BLaER1 treated with 17β-estradiol and CSF1 and Interleukin-3, amounts not matched to agents 10 nM and 100 nM (cell line): ENCODE data around the gene SKI.

Experiments
- H3K27ac ChIP-seq, 11 experiments: shearing (Covaris generic); formaldehyde crosslinking; 2 replicates each; pipeline ENCODE4 v1.8.1; 2022
- H3K27me3 ChIP-seq, 11 experiments: shearing (Covaris generic); formaldehyde crosslinking; 2 replicates each; pipeline ENCODE4 v1.8.1; 2022
- H3K36me3 ChIP-seq, 11 experiments: shearing (Covaris generic); formaldehyde crosslinking; 2 replicates each; pipeline ENCODE4 v1.8.1; 2022
- H3K4me1 ChIP-seq, 10 experiments: shearing (Covaris generic); formaldehyde crosslinking; 2 replicates each; pipeline ENCODE4 v1.8.1; 2022
- H3K4me2 ChIP-seq, 11 experiments: shearing (Covaris generic); formaldehyde crosslinking; 2 replicates each; pipeline ENCODE4 v1.8.1; 2022
- H3K4me3 ChIP-seq, 10 experiments: shearing (Covaris generic); formaldehyde crosslinking; 2 replicates each; pipeline ENCODE4 v1.8.1; 2022
- H3K9ac ChIP-seq, 11 experiments: shearing (Covaris generic); formaldehyde crosslinking; 2 replicates each; pipeline ENCODE4 v1.8.1; 2022
- H3K9me3 ChIP-seq, 11 experiments: shearing (Covaris generic); formaldehyde crosslinking; replicated peaks in 1 of 11; 2 replicates each; pipeline ENCODE4 v1.8.1; 2022
- H4K20me1 ChIP-seq, 11 experiments: shearing (Covaris generic); formaldehyde crosslinking; 2 replicates each; pipeline ENCODE4 v1.8.1; 2022
- Cebpa-rat ChIP-seq, 11 experiments: shearing (Covaris generic); IDR thresholded peaks; 2 replicates each; pipeline ENCODE4 v1.8.1; 2022

SKI gene

DNA sequence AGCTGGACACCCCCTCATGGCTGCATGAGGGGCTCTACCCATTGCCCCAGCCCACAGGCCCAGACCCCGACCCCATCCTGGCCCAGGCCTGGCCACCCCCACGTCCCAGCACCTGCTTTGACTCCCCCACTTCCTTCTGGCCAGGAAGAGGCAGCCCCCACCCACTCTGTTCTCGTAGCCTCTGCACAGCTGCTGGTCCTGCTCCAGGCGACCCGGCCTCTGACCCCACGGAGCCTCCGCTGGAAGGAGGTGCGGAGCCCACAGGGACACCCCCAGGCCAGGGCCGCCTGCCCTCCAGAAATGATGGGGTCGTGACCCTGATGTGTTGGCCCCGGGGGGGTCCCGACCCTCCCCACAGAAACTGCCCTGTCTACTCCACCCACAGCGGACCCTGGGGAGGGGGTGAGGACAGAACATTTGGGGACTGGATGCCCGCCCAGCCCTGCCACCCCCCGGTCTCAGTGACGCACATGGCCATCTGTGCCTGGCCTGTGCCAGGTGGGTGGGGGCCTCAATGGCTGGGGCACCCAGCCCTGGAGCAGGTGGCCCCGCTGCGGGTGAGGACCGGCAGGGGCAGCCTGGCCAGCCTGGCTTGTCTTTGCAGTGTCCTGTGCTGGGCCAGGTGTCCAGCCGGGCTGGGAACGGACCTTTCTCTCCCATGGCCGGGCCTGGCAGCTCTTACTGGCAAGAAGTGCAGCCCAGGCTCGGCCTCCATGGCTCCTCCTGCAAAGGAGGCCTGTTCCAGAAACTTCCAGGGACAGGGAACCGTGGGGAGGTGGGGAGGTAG lies 84.6 kb downstream of the SKI start:
- Histone ChIP-seq H3K9me3 (no peaks in the 10 kb centered on the region), H3K4me2 (peak overlapping the region; percentile 77 to 97 (median 88)), H3K36me3 (peaks cover 4 to 26% (median 15%) of the 10 kb centered on the region in 11 experiments; a peak in 20 of 22 replicates), H3K4me1 (peaks cover 57 to 85% (median 78%) of the 10 kb centered on the region in 10 experiments), H3K27ac (peak overlapping the region in 3 of 11 experiments; percentile 14 to 68 (median 20); a peak in 5 of 22 replicates), H4K20me1 (peaks cover 13 to 61% (median 36%) of the 10 kb centered on the region in 11 experiments; a peak in 21 of 22 replicates), H3K4me3 (no peak overlapping the region), H3K27me3 (peaks cover 0 to 15% (median 2%) of the 10 kb centered on the region in 11 experiments; a peak in 13 of 22 replicates), H3K9ac (peak overlapping the region in 9 of 11 experiments; percentile 3 to 59 (median 33); a peak in 8 of 22 replicates)
- TF ChIP-seq Cebpa-rat (IDR thresholded peaks at IDR 0.05), result no peak

DNA sequence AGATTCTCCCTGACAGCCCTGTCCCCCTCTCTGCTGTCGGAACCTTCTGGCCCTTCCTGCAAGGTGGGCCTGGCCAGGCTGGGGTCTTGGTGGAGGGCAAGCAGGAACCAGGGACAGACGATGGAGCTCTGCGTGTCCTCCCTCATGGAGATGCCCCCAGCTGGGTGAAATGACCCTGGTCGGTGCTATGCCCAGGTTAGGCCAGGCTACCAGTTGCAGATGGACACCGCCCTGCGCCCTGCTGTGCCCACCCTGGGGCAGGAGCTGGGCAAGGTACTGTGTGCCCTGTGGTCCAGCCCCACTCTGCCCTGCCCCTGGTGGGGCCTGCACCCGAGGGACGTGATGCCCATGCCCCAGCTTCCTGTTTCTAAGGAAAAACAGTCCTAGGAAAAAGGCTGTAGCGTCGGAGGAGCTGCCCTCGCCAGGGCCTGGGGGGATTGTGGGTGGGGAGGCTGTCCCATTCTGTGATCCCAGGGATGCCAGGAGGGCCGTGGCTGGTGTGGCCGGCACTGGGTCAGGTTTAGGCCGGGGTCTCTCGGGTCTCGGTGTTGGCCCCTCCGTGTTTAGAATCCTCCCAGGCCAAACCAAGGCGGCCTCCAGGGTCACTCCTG lies 85.6 kb downstream of the SKI start:
- peak overlapping the region in 7 of 10 experiments; percentile 33 to 64 (median 49); a peak in 11 of 20 replicates for H3K4me3 ChIP-seq
- no peaks in the 10 kb centered on the region for H3K9me3 ChIP-seq
- peak overlapping the region; percentile 77 to 97 (median 88) for H3K4me2 ChIP-seq
- H3K4me1 ChIP-seq, result peaks cover 63 to 85% (median 80%) of the 10 kb centered on the region in 10 experiments
- H3K36me3 ChIP-seq, result peaks cover 2 to 15% (median 5%) of the 10 kb centered on the region in 11 experiments; a peak in 19 of 22 replicates
- no peak for TF ChIP-seq Cebpa-rat (IDR thresholded peaks at IDR 0.05)
- H3K27ac ChIP-seq, result peak overlapping the region in 10 of 11 experiments; percentile 18 to 82 (median 68); a peak in 14 of 22 replicates
- peaks cover 5 to 61% (median 31%) of the 10 kb centered on the region in 11 experiments; a peak in 21 of 22 replicates for H4K20me1 ChIP-seq
- peaks cover 9 to 25% (median 12%) of the 10 kb centered on the region in 11 experiments; a peak in 21 of 22 replicates for H3K27me3 ChIP-seq
- H3K9ac ChIP-seq, result peak overlapping the region; percentile 41 to 80 (median 66); a peak in 17 of 22 replicates

GRCh38 chr1:2314273-2314802 lies 86.2 kb downstream of the SKI start:
- H3K4me3 ChIP-seq, result peak overlapping the region in 8 of 10 experiments; percentile 33 to 64 (median 48); a peak in 15 of 20 replicates
- H3K9me3 ChIP-seq, result no peaks in the 10 kb centered on the region
- H3K27me3 ChIP-seq, result peaks cover 15 to 30% (median 18%) of the 10 kb centered on the region in 11 experiments
- TF ChIP-seq Cebpa-rat (IDR thresholded peaks at IDR 0.05), result no peak
- peak overlapping the region; percentile 77 to 97 (median 88) for H3K4me2 ChIP-seq
- H3K4me1 ChIP-seq, result peaks cover 69 to 88% (median 84%) of the 10 kb centered on the region in 10 experiments
- peaks cover 0 to 10% (median 0%) of the 10 kb centered on the region in 11 experiments; a peak in 4 of 22 replicates for H3K36me3 ChIP-seq
- peaks cover 0 to 61% (median 30%) of the 10 kb centered on the region in 11 experiments; a peak in 18 of 22 replicates for H4K20me1 ChIP-seq
- peak overlapping the region; percentile 41 to 80 (median 66); a peak in 19 of 22 replicates for H3K9ac ChIP-seq
- peak overlapping the region; percentile 18 to 82 (median 67); a peak in 18 of 22 replicates for H3K27ac ChIP-seq

DNA sequence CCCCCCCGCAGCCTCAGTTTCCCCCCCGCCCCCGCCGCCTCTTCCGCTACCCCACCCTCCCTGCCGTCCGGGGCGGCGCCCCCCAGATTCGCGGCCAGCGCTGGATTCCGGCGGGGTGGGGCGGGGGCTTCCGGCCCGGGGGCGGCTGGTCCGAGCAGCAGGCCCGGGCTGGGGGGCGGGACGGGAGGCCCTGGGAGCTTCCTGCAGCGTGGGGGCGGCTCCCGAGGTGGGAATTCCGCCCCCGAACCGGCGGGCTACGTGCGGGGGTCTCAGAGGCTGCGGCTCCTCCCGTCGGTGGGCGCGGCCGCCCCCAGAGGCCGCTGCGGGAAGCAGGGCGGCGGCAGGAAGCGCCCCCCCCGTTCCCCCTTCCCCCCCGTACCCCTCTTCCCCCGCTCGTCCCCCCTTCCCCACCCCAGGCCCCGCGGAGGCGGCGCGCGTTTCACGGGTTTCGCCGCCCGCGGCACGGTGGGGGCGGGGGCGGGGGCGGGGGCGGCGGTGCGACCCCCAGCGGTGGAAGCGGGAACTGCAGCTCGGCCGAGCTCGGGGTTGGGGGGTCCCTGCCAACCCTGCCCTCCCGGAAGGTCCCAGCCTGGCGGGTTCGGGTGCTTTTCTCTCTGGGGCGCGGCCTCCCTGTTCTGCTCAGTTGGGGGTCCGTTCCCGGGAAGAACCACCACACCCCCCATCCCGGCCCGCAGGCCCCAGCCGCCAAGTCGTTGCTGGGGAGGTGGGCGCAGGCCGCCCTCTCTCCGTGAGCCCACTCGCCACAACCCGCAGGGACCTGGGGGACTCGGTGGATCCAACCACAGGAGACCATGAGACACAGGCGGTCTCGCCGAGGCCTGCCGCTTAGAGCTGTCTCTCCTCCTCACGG lies 86.9 kb downstream of the SKI start:
- H3K4me3 ChIP-seq, result peak overlapping the region; percentile 27 to 68 (median 54); a peak in 19 of 20 replicates
- H3K36me3 ChIP-seq, result peaks cover 0 to 8% (median 0%) of the 10 kb centered on the region in 11 experiments; a peak in 4 of 22 replicates
- peak overlapping the region; percentile 94 to 99 (median 96) for H3K4me2 ChIP-seq
- H3K9me3 ChIP-seq, result no peaks in the 10 kb centered on the region
- H3K4me1 ChIP-seq, result peaks cover 71 to 90% (median 87%) of the 10 kb centered on the region in 10 experiments
- H4K20me1 ChIP-seq, result peaks cover 0 to 61% (median 31%) of the 10 kb centered on the region in 11 experiments; a peak in 18 of 22 replicates
- peaks cover 20 to 36% (median 24%) of the 10 kb centered on the region in 11 experiments for H3K27me3 ChIP-seq
- TF ChIP-seq Cebpa-rat (IDR thresholded peaks at IDR 0.05), result no peak
- H3K9ac ChIP-seq, result peak overlapping the region; percentile 60 to 80 (median 78)
- H3K27ac ChIP-seq, result peak overlapping the region; percentile 63 to 82 (median 73); a peak in 21 of 22 replicates

GRCh38 chr1:2315674-2316450 lies 87.7 kb downstream of the SKI start:
- H3K9ac ChIP-seq, result peak overlapping the region; percentile 60 to 80 (median 78)
- no peaks in the 10 kb centered on the region for H3K9me3 ChIP-seq
- H3K36me3 ChIP-seq, result no peaks in the 10 kb centered on the region
- H3K4me2 ChIP-seq, result peak overlapping the region; percentile 79 to 99 (median 96)
- TF ChIP-seq Cebpa-rat (IDR thresholded peaks at IDR 0.05), result no peak
- H4K20me1 ChIP-seq, result peaks cover 0 to 58% (median 23%) of the 10 kb centered on the region in 11 experiments; a peak in 17 of 22 replicates
- H3K4me3 ChIP-seq, result peak overlapping the region in 9 of 10 experiments; percentile 26 to 68 (median 53); a peak in 16 of 20 replicates
- peaks cover 28 to 44% (median 32%) of the 10 kb centered on the region in 11 experiments for H3K27me3 ChIP-seq
- peak overlapping the region; percentile 63 to 81 (median 73); a peak in 21 of 22 replicates for H3K27ac ChIP-seq
- H3K4me1 ChIP-seq, result peaks cover 66 to 82% (median 79%) of the 10 kb centered on the region in 10 experiments

DNA sequence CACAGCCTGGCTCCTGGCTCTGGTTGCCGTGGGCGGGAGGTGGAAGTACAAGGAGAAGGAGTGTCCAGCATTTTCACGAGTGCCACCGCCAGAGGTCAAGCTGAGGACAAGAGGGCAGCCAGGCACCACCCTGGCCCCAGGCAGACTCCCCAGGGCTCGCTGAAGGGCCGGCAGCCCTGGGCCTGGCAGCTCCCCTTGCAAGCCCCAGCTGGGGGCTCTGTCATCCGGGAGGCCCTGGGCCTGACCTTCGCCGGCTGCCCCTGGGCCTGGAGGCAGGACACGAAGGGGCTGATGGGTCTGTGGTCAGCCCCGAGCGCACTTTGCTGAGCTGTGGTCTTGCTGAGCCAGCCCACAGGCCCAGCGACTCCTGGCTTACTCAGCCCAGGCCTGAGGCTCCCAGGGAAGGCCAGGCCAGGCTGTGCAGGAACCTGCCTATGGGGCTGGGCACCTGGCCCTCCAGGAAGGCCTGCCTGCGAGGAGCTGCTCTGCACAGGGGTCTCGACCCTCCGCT lies 88.4 kb downstream of the SKI start:
- Histone ChIP-seq H3K4me1 (peaks cover 60 to 80% (median 74%) of the 10 kb centered on the region in 10 experiments), H3K4me3 (peak overlapping the region in 1 of 10 experiments; percentile 62; a peak in 1 of 20 replicates), H3K4me2 (peak overlapping the region; percentile 79 to 99 (median 96); a peak in 21 of 22 replicates), H3K36me3 (no peaks in the 10 kb centered on the region), H4K20me1 (peaks cover 0 to 58% (median 18%) of the 10 kb centered on the region in 11 experiments; a peak in 14 of 22 replicates), H3K9ac (peak overlapping the region; percentile 31 to 80 (median 78); a peak in 15 of 22 replicates), H3K27ac (peak overlapping the region in 8 of 11 experiments; percentile 66 to 81 (median 76); a peak in 11 of 22 replicates), H3K9me3 (no peaks in the 10 kb centered on the region), H3K27me3 (peaks cover 35 to 51% (median 38%) of the 10 kb centered on the region in 11 experiments)
- no peak for TF ChIP-seq Cebpa-rat (IDR thresholded peaks at IDR 0.05)
